ENCODE data around the gene IFNL3. TPM values are rescaled to one million over a fixed set of nuclear protein-coding genes. Genes with fewer than 3 reads are reported as not detected.
A peak's percentile ranks its signal among the peaks of the same experiment; 100 is the strongest.
"Not testable (repeated sequence)": the region's sequence is repeated elsewhere in the genome, so short reads cannot be mapped to it uniquely, and the experiment has no call there.

The IFNL3 gene
- total and polyA plus RNA-seq, 2 experiments from 2014 or later = not detected

GRCh38 chr19:39223703-39224279 is 21.0 kb downstream of the IFNL3 start:
- H3K9ac ChIP-seq = no peak overlapping the region
- in situ Hi-C loops (cut with MboI) = no loop called here
- H3K79me2 ChIP-seq (ENCODE audit: insufficient read depth) = no peaks in the 10 kb centered on the region
- H3K4me3 ChIP-seq = no peak overlapping the region
- no peak overlapping the region for H3K27ac ChIP-seq
- H3K4me1 ChIP-seq (ENCODE audit: insufficient read depth) = no peaks in the 10 kb centered on the region
- H3K27me3 ChIP-seq (replicated peaks; ENCODE audit: insufficient read depth) = peaks cover 18% of the 10 kb centered on the region; the same call in 1 of the 2 replicates
- H2AFZ ChIP-seq = no peak overlapping the region
- peak; percentile 58 for DNase-seq
- H3K9me3 ChIP-seq (ENCODE audit: low read depth) = no peaks in the 10 kb centered on the region
- H3K4me2 ChIP-seq (ENCODE audit: unreplicated experiment) = no peak overlapping the region
- TF ChIP-seq EZH2 (IDR thresholded peaks at IDR 0.05; ENCODE audit: insufficient read depth, poor library complexity, severe bottlenecking) (no peak), EZH2phosphoT487 (IDR thresholded peaks at IDR 0.05; ENCODE audit: insufficient read depth, low read depth) (no peak)
- H3K9me2 ChIP-seq (ENCODE audit: insufficient read depth) = no peaks in the 10 kb centered on the region
- no peaks in the 10 kb centered on the region for H4K20me1 ChIP-seq (ENCODE audit: insufficient read depth)
- no peaks in the 10 kb centered on the region for H3K36me3 ChIP-seq (ENCODE audit: low read depth)
- no peaks in the 10 kb centered on the region for H3F3A ChIP-seq (ENCODE audit: insufficient read depth)
- WGBS, 2 experiments (ENCODE audit: low coverage in 1 of 2, low lambda C conversion rate in 2 of 2, missing lambda C conversion rate in 2 of 2) = 1 to 3% methylated on average over 4 of the region's 4 CpGs

GRCh38 chr19:39219108-39219507 is 25.7 kb downstream of the IFNL3 start:
- 39 to 47% methylated on average over 10 of the region's 10 CpGs for WGBS, 2 experiments (ENCODE audit: low coverage in 1 of 2, low lambda C conversion rate in 2 of 2, missing lambda C conversion rate in 2 of 2)
- H3K36me3 ChIP-seq (ENCODE audit: low read depth); H3K4me1 ChIP-seq (ENCODE audit: insufficient read depth); H3K4me2 ChIP-seq (ENCODE audit: unreplicated experiment); H3F3A ChIP-seq (ENCODE audit: insufficient read depth); H2AFZ ChIP-seq; H3K27ac ChIP-seq; H3K9me3 ChIP-seq (ENCODE audit: low read depth); H3K9ac ChIP-seq; H3K9me2 ChIP-seq (ENCODE audit: insufficient read depth); DNase-seq; in situ Hi-C loops (cut with MboI); H3K4me3 ChIP-seq; H3K79me2 ChIP-seq (ENCODE audit: insufficient read depth); H4K20me1 ChIP-seq (ENCODE audit: insufficient read depth): not testable (repeated sequence)
- 0 out of 2 replicates have a peak, but pooled peaks cover 14% of the 10 kb centered on the region for H3K27me3 ChIP-seq (replicated peaks; ENCODE audit: insufficient read depth)

DNA sequence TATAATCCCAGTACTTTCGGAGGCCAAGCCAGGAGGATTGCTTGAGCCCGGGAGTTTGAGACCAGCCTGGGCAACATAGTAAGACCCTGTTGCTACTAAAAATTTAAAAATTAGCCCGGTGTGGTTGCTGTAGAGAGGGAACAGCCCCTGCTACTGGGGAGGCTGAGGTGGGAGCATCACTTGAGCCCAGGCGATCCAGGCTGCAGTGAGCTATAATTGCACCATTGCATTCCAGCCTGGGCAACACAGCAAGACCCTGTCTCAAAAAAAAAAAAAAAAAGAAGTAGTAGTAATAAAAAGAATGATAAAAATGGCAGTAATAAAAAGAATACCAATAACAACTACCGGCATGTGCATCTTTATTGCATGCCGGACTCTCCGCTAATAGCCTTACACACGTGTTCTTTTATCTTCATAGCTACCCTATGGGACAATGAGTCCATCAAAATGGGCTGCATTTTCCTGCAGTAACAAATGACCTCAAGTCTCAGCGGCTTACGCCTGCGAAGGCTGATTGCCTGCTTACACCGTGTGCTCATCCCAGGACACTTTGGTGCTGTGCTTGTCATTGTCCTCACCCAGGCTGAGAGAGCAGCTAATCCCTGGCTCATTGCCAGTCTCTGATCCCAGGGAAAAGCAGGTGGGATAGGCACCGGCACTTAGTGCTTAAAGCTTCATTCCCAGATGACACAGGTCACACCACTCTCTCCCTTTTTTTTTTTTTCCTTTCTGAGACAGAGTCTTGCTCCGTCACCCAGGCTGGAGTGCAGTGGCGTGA is 26.4 kb downstream of the IFNL3 start:
- in situ Hi-C loops (cut with MboI) = no loop called here
- Histone ChIP-seq H2AFZ (no peak overlapping the region), H3K4me1 (ENCODE audit: insufficient read depth) (no peaks in the 10 kb centered on the region), H4K20me1 (ENCODE audit: insufficient read depth) (no peaks in the 10 kb centered on the region), H3F3A (ENCODE audit: insufficient read depth) (no peaks in the 10 kb centered on the region), H3K9ac (no peak overlapping the region), H3K4me2 (ENCODE audit: unreplicated experiment) (no peak overlapping the region), H3K79me2 (ENCODE audit: insufficient read depth) (no peaks in the 10 kb centered on the region), H3K9me3 (ENCODE audit: low read depth) (no peaks in the 10 kb centered on the region), H3K27ac (no peak overlapping the region), H3K36me3 (ENCODE audit: low read depth) (no peaks in the 10 kb centered on the region), H3K9me2 (ENCODE audit: insufficient read depth) (no peaks in the 10 kb centered on the region), H3K27me3 (replicated peaks; ENCODE audit: insufficient read depth) (peaks cover 17% of the 10 kb centered on the region; the same call in 1 of the 2 replicates), H3K4me3 (no peak overlapping the region)
- WGBS, 2 experiments (ENCODE audit: low coverage in 1 of 2, low lambda C conversion rate in 2 of 2, missing lambda C conversion rate in 2 of 2) = 68 to 71% methylated on average over 15 of the region's 15 CpGs
- no peak for TF ChIP-seq EZH2phosphoT487 (IDR thresholded peaks at IDR 0.05; ENCODE audit: insufficient read depth, low read depth)
- TF ChIP-seq EZH2 (IDR thresholded peaks at IDR 0.05; ENCODE audit: insufficient read depth, poor library complexity, severe bottlenecking) = no peak
- DNase-seq = no peak

DNA sequence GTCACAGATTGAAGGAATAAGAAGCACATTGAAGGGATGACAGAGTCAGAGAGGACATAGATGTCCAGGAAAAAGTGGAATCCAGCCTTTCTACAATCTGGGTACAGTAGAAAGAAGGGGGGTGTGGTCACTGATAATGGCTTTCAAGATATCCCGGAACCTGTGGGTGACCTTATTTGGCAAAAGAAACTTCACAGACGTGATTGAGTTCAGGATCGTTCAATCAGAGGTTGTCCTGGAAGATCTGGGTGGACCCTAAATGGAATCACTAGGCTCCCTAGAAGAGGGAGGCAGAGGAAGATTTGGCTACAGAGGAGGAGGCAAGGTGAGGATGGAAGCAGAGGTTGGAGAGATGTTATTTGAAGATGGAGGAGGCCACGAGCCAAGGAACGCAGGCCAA is 27.7 kb downstream of the IFNL3 start:
- Histone ChIP-seq H3K27me3 (replicated peaks; ENCODE audit: insufficient read depth) (peaks cover 17% of the 10 kb centered on the region; the same call in 1 of the 2 replicates), H2AFZ (no peak overlapping the region), H3K9me2 (ENCODE audit: insufficient read depth) (no peaks in the 10 kb centered on the region), H3K9me3 (ENCODE audit: low read depth) (no peaks in the 10 kb centered on the region), H3K36me3 (ENCODE audit: low read depth) (no peaks in the 10 kb centered on the region), H3K4me3 (no peak overlapping the region), H3F3A (ENCODE audit: insufficient read depth) (no peaks in the 10 kb centered on the region), H4K20me1 (ENCODE audit: insufficient read depth) (no peaks in the 10 kb centered on the region), H3K79me2 (ENCODE audit: insufficient read depth) (no peaks in the 10 kb centered on the region), H3K4me2 (ENCODE audit: unreplicated experiment) (no peak overlapping the region), H3K4me1 (ENCODE audit: insufficient read depth) (no peaks in the 10 kb centered on the region), H3K9ac (no peak overlapping the region), H3K27ac (no peak overlapping the region)
- TF ChIP-seq EZH2 (IDR thresholded peaks at IDR 0.05; ENCODE audit: insufficient read depth, poor library complexity, severe bottlenecking) (no peak), EZH2phosphoT487 (IDR thresholded peaks at IDR 0.05; ENCODE audit: insufficient read depth, low read depth) (no peak)
- in situ Hi-C loops (cut with MboI) = no loop called here
- no peak for DNase-seq
- WGBS, 2 experiments (ENCODE audit: low coverage in 1 of 2, low lambda C conversion rate in 2 of 2, missing lambda C conversion rate in 2 of 2) = 71 to 87% methylated on average over 5 of the region's 5 CpGs

GRCh38 chr19:39215323-39215722 is 29.5 kb downstream of the IFNL3 start:
- H3F3A ChIP-seq (ENCODE audit: insufficient read depth); in situ Hi-C loops (cut with MboI); H3K9me3 ChIP-seq (ENCODE audit: low read depth); H2AFZ ChIP-seq; H3K79me2 ChIP-seq (ENCODE audit: insufficient read depth); H3K9me2 ChIP-seq (ENCODE audit: insufficient read depth); H3K36me3 ChIP-seq (ENCODE audit: low read depth); DNase-seq; H3K4me1 ChIP-seq (ENCODE audit: insufficient read depth); H3K27ac ChIP-seq; H4K20me1 ChIP-seq (ENCODE audit: insufficient read depth); H3K4me2 ChIP-seq (ENCODE audit: unreplicated experiment); H3K4me3 ChIP-seq; H3K9ac ChIP-seq: not testable (repeated sequence)
- H3K27me3 ChIP-seq (replicated peaks; ENCODE audit: insufficient read depth) = peaks cover 17% of the 10 kb centered on the region; the same call in 1 of the 2 replicates
- WGBS, 2 experiments (ENCODE audit: low coverage in 1 of 2, low lambda C conversion rate in 2 of 2, missing lambda C conversion rate in 2 of 2) = 20 to 21% methylated on average over 3 of the region's 3 CpGs

Measured in GM23248 (cell line).